Activated T-cell treated with anti-CD3 and anti-CD28 coated beads for 4 hours (primary cell): ENCODE data around the gene TRAPPC3.

ENCODE experiments used
- DNase-seq: peaks from one replicate; pipeline ENCODE4 v3.0.0-alpha.2; 2020

TRAPPC3 gene

DNA sequence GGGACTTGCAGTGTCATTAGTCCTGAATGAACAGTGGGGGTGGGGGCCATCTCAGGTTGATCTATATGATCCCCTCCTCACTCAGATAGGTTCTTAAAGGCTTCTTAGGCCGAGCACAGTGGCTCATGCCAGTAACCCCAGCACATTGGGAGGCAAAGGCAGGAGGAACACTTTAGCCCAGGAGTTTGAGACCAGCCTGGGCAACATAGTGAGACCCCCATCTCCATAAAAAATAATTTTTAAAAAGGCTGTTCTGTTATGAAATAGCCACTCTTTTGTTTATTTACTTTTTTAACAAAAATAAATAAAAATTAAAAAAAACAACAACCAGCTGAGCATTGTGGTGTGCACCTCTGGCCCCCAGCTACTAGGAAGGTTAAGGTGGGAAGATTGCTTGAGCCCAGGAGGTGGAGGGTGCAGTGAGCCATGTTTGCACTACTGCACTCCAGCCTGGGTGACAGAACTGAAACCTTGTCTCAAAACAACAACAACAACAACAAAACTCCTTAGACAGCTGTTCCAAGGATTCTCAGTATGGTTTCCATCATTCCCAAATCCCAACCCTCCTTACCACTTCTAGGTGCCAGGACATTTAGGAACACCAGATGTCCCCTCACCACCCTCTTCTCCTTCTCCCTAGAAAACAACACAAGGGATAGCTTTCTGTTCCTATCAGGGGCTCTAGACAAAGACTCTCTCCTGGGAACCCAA is 2.0 kb upstream of the TRAPPC3 start:
- DNase-seq, result no peak

DNA sequence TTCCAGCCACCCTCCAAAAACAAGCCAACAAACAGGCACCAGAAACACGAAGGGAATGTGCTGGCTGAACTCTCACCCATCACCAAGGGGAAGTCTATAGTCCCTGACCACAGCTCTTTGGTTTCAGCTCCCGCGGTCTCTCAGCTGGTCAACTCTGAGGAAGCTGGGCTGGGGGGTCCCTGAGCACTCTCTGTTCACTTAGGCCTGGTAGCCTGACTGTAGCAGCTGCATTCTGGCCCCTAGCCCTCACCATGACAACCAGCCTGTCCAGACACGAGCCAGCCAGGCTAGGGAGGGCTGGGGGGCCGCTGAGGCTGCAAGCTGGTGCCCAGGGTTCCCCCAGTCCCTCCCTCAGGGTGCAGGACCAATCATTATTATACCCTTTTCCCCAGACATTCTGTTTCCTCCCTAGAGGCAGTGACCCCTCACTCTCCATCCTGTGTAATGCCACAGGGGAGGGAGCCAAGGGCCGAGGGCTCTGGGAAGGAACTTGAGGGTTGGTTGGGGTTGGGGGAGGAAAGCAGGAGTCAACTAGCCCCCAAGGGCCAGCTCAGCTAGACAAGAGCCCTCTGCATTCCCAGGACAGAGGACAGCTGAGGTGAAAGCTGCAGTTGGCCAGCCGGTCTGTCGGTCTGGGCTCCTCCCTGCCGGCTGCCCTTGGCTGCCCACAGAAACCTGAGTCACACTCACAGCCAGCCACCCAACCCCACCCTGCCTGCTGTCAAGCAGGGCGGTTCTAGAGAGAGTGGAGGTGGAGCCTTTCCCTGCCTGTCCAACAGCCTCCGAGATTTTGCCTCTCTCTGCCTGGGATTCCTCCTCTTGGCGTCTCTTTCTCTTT is 1.2 kb upstream of the TRAPPC3 start:
- DNase-seq, result peak; percentile 58

DNA sequence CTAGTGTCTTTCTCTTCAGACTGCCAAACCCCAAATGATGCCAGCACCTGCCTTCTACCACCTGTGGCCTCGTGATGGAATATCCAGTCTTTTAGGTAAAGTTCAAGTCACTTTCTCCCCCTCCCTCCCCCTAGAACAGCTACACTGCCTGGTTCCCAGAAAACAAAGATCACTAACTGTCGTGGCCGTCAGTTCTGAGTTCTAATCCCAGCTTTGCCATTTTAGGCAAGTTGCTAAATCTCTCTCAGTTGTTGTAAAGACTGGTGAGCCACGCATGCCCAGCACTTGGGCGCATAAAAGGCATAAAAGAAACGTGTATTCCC is 648 bp upstream of the TRAPPC3 start:
- no peak for DNase-seq

DNA sequence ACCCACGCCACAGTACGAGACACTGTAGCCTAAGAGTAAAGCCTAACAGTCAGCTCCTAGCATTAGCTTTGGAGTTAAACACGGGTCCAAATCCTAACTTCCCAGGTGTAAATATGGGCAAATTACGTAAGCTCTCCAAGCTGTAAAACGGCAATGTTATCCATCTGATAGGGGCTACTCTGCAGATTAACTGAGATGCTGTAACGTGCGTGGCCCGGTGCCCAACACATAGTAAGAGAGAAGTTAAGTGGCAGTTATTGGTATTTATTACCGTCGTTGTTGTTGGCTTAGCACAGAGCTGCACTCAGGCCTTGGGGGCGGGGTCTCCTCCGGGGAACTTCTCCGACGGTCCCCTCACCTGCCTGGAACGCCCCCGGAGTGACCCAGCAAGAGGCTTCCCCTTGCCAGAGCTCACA is 457 bp downstream of the TRAPPC3 start:
- DNase-seq, result no peak

DNA sequence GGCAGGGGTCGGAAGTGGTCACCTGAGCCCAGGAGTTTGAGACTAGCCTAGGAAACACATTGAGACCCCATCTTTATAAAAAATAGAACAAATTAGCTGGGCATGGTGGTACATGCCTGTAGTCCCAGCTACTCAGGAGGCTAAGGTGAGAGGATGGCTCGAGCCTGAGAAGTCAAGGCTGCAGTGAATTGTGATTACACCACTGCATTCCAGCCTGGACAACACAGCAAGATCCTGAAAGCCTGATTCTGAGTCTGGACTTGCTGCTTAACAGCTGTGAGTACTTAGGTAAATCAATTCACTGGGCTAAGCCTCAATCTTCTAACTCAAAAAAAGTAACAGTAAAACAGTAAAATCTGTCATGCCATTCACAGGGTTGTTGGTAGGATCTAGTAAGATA is 4.9 kb downstream of the TRAPPC3 start:
- DNase-seq, result no peak

DNA sequence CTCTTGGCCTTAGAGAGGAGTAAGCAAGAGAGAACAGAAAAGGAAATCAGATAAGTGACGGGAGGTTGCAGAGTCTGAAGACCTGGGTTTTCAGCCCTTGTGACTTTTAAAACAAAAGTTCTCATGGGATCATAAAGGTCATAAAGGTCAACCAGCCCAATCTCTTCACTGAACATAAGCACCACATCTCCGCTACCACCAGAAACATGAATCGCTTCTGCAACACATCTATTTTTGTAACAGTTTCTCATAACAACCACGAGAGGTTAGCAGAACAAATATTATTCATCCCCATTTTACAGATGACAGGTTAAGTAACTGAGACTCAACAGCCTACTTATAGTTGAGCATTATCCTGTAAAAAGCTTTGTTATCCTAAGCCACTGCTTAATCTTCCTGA is 5.9 kb downstream of the TRAPPC3 start:
- DNase-seq, result no peak

DNA sequence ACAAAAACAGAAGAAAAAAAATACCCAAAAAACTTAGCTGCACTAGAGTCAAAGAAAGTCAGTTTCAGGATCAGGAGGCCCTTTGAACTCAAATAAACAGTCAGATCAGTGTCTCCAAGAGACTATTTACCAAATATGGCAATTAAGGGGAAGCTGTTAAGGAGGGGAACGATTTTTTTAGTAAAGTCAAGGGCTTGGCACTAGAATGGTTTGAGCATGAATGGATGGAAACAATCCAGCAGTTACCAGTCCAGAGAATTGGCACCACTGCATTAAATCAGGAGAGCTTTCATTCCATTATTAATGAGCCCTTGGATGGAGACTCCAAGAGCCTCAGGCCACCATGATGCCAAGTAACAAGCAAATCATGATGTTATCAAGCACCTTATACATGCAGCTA is 7.2 kb downstream of the TRAPPC3 start:
- DNase-seq, result no peak

DNA sequence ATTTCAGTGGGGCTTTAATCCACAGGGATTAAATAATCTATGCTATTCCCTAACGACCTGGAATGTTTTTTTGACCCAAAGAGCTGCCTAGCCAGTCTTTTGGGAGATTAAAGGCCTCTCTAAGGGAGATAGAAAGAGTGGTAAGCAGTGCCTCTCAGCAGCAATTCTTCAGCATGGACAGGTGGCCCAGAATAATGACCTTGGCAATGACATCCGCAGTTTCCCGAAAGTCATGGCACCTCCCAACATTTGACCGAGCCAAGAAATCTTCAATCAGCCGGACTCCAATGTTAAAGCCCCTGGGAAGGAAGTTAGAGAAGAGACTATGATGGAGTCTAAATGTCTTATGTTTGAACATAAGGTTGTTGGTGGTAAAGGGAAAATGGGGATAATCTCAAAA is 9.8 kb downstream of the TRAPPC3 start:
- no peak for DNase-seq

DNA sequence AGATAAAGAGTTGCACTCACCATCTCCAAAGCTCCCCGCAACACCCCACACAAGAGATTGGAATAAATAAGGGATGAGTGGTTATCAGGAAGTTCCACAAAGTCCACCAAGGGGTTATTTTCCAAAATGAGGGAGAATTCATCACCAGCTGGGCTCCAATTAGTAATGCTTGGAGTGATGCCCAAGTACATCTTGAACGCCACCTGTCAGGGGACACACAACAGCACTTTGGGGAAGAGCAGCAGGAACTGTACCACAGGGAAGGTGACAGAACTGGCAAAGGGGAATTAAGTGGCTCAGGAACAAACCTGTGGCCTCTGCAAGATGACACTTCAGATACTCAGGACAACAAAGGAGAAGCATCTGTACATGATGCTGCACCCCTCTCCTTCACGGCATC is 11.5 kb downstream of the TRAPPC3 start:
- DNase-seq, result no peak

DNA sequence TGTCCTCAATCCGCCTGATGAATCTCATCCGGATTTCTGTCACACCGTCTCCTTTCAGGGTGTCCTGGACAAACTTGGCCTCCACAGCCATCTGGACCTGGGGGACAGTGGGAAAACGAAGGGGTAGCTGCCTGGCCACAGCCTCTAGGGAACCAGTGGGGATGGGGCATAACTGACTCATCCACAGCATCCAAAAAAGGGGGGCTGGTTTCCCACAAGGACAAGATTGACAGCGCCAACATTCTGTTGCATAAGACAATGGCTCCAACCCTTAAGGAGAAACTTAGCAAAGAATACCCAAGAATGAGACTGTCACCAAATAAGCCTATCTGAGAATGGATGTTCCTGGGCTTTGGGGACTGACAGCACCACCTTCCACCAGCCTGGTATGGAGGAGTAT is 12.1 kb downstream of the TRAPPC3 start:
- no peak for DNase-seq

DNA sequence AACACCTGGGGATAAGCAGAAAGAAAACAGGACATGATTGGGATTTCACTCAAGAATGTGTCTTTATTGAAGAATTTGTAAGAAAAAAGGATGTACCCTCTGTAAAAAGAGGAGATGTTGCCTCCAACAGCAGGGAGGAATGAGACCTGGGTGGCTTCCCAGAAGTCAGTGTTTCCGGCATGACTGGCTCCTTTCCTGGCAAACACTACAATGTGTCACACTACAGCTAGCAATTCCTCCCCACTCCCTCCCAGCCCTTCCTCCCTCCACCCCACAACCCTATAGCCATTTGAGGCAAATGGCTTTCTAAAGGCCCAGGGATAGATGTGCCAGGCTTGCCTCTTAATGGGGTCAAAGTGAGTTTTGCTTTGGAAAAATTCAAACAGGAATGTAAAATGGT is 12.8 kb downstream of the TRAPPC3 start:
- no peak for DNase-seq

DNA sequence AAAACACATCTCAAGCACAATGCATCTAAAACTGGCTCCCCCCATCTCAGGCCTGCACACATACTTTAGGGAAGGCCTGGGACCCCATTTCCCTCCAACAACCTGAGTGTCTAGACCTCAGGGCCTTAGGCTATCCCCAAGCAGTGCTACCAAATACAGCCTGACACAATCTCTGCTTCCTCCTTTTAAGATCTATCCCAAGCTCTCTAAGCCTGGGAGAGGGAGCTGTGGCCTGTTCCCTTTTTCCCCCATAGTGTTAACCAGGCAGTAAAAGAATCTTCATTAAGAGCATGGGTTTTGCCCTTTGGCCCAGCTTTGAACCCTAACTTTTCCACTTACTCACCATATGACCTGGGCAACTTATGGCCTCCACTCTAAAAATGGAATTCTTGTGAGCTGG is 13.5 kb downstream of the TRAPPC3 start:
- DNase-seq, result no peak

DNA sequence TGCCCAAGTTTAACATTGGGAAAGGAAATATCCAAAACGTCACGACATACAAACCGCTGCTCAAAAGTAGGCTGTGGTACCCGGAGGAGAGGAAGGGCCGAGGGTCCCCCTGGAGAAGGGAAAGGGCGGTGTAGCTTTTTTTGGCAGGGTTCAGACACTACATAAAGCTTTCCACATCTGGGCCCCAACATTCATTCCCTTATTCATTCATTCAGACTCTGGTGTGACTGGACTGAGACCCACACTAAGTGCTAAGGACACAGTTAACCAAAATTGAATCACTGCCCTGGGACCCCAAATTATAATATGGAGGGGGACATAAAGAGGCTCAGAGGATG is 14.0 kb downstream of the TRAPPC3 start:
- no peak for DNase-seq

DNA sequence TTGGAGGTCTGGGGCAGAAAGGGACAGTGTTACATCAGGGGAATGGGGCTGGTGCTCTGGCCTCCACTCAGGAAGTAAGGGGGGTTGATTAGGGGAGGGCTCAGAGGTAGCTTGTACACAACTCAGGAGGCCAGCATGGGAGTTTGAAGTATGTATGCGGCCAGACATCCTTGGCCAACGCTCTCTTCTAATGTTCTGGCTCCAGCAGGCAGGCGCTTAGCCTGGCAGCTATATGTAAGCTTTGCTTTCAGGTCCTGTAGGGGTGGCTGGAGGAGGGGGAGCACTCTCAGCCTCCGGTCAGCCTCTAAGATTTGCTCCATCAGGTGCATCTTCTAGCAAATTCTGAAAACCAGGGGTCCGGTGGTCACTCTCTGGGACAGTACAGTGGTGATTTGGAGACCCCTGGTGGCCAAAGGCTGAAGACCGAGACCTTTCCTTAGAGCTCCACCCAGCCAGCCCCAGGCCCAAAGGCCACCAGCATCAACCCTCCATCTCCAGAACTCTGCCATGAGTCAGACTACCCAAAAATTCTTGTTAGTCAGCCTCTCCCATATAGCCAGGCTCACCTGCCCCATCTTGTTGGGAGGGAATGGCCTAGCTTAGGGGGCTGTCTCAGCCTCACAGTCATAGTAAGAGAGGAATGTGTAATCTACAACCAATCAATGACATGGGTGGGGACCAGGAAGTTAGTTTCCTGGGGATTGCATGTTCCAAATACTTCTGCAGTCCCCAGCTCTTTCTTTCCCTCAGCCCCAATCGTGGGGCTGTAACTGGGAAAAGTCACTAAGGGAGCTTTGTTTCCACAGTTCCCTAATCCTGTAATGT is 14.6 kb downstream of the TRAPPC3 start:
- no peak for DNase-seq

DNA sequence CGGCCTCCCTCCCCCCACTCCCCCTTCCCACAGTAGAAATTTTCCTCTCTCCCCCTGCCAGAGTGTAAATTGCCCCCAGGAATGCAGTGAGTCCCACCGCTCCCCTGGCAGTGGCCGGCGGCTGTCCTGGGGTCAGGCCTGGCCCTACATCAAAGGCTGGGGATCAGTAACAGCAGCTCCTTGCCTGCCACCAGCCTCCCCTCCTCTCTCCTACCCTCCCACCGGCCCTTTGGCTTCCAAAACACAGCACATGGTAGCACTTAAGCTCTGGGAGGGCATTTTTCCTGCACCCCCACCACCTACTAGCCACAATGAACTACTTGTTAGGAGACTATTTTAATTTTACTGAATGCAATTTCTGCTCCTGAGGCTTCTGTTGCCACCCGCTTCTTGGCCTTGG is 15.3 kb downstream of the TRAPPC3 start:
- DNase-seq, result no peak

DNA sequence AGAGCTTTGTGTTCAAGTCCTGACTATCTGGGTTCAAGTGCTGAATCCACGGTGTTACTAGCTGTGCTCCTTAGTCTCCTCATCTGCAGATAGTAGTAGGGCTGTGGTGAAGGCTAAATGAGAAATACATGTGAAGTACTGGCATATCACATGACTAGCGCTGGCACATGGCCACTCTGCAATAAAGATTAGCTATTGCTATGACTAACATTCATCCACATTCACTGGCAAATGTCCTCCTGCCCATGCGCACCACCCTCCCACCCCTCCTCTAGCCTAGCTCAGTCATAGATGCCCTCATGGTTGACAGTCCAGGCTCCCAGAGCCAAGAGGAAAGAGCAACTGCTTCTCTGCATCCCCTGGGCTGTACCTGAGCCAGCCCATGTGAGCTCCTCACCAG is 15.8 kb downstream of the TRAPPC3 start:
- DNase-seq, result no peak

DNA sequence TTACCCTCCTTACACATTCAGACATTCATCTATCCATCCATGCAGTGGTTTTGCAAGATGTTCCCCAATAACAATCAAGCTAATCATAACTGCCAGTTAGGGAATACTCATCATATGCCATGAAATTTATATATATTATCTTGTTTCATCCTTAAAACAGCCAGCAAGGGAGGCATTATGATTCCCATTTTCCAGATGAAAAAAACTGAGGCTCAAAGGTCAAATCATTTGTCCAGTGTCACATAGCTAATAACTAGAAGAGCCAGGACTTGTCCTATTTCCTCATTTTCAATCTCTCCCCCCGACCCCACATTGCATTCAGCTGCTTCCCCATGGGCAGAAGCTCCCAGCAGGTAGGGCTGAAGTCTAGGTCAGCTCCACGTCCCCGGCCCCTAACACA is 17.3 kb downstream of the TRAPPC3 start:
- no peak for DNase-seq

DNA sequence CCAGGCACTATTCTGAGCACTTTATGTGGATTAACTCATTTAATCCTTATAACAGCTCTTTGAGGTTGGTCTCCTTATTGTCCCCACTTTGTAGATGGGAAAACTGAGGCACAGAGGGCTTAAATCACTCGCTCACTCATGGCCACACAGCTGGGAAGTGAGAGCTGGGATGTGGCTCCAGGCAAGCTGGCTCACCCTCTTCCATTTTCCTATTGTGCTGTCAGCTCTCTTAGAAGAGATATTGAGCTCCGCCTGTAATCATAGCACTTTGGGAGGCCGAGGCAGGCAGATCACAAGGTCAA is 20.4 kb downstream of the TRAPPC3 start:
- DNase-seq, result no peak

DNA sequence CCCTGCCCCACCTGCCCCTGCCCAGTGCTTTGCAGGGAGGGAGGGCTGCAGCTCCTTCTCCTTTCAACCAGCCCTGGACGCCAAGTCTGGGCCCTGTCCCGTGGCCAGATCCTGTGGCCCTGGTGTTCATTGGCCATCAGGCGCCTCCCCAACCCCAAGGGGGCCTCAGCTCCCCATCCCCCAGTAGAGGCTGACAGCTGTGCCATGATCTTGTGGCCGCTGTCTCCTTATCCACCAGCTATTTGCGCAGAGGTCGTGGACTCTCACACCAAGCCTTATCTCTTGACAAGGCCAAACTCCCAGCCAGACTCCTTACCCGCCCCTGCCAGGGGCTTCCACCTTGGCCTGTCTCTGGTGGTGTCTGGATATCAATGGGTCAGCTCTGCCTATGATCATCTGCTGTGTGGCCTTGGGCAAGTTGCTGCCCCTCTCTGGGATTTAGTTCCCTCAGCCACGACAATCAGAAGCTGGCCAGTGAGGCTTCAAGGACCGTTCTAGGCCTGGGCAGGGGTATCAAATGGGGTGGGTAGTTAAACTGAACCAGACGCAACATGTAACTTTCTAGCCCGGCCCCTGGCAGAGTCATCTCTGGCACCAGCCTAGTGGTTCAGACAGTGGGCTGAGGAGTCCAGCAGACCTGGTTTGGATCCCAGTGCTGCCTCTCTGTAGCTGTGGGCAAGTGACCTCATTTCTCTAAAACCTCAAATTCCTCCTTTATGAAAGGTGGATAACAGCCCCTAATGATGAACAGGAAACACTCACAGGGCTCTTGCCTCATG is 21.0 kb downstream of the TRAPPC3 start:
- no peak for DNase-seq

DNA sequence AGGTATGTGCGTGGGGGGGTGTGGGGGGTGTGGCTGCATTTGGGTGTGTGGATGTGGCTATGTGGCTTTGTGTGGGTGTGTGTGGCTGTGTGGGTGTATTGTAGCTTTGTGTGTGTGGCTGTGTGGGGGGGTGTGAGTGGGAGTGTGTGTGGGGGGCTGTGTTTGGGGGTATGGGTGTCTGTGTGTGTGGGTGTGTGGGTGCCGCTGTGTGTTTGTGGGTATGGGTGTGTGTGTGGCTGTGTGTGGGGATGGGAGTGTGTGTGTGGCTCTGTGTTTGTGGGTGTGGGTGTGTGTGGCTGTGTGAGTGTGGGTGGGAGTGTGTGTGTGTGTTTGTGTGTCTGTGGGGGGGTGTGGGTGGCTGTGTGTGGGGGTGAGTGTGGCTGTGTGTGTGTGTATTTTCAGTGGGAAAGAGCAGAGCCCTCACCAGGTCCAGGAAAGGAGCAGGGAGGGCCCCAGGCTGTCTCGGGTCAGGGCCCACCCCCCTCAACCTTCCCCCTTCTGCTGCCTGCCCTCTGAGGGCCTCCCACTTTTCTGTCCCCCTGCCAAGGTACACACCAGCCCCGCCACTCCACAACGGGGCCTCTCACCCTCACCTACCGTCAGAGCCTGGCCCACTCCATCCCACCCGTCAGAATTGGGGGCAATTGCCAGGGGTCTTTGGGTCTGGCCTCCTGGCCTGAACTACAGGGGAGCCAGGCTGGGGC is 22.3 kb downstream of the TRAPPC3 start:
- no peak for DNase-seq

DNA sequence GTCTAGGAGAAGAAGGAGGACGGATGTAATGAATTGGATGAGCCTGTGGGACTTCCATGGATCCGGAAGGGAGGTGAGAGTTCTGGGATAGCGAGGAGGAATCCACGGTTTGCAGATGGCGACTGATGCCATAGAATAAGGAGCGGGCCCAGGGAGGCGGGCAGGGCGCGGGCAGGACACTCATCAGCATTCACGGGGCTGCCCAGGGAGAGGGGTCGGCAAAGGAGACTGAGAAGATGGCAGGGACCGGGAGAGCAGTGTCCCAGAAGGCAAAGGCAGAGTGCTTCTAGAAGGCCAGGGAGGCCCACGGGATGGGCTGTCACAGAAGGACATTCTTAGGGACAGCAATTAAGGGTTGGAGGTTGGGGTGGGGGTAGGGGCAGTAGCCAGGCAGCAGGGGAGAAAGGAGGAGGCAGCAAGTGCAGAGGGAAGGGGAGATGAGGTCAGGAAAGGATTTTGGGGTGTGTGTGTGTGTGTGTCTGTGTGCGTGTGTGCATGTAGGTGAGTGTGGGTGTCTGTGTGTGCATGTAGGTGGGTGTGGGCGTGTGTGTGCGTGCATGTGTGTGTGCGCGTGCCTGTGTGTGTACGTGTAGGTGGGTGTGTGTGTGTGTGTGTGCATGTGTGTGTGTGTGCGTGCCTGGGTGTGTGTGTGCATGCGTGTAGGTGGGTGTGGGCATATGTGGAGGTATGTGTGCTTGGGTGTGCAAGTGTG is 23.1 kb downstream of the TRAPPC3 start:
- no peak for DNase-seq
